Omental fat pad (tissue), 4 donors: Measurements from ENCODE around the gene PLEKHG4. TPM values are rescaled to one million over a fixed set of nuclear protein-coding genes. Genes with fewer than 3 reads are reported as not detected.

Experiments used
- ATAC-seq: fragments of 150-250 bp; one replicate; pipeline ENCODE4 v1.9.1; 2016; ENCODE audit warnings: mild to moderate bottlenecking, moderate library complexity; ENCODE audit not compliant: low FRiP score
- DNase-seq: peaks from one replicate; pipeline ENCODE4 v3.0.0-alpha.2; 2019; ENCODE audit warnings: low spot score
- CTCF ChIP-seq, 3 donors: fragments of 450-650 bp; IDR thresholded peaks; one replicate each; pipeline ENCODE4 v1.5.1; 2016 to 2017; ENCODE audit warnings: antibody characterized with exemption in 3 of 3, mild to moderate bottlenecking in 3 of 3, moderate library complexity in 2 of 3
- total RNA-seq, 4 donors: library from RNA; depleted of rRNA; stranded (reverse); fragments of >200 nt; gene quantifications; one replicate each; pipeline ENCODE4 v1.1.0, GENCODE V29; 2016

The PLEKHG4 gene
- total RNA-seq, 4 donors from 2014 or later = 5.8 to 19.9 (median 12.4) TPM

GRCh38 chr16:67250045-67250327, 29.3 kb upstream of the PLEKHG4 start:
- DNase-seq (no peak), ATAC-seq (no peak)
- no peak for TF ChIP-seq CTCF (IDR thresholded peaks at IDR 0.05)

- ATAC-seq = no peak
- no peak for DNase-seq
- TF ChIP-seq CTCF (IDR thresholded peaks at IDR 0.05) = no peak
These were observed 26.5 kb upstream of the PLEKHG4 start for GRCh38 chr16:67252609-67253497.

DNA sequence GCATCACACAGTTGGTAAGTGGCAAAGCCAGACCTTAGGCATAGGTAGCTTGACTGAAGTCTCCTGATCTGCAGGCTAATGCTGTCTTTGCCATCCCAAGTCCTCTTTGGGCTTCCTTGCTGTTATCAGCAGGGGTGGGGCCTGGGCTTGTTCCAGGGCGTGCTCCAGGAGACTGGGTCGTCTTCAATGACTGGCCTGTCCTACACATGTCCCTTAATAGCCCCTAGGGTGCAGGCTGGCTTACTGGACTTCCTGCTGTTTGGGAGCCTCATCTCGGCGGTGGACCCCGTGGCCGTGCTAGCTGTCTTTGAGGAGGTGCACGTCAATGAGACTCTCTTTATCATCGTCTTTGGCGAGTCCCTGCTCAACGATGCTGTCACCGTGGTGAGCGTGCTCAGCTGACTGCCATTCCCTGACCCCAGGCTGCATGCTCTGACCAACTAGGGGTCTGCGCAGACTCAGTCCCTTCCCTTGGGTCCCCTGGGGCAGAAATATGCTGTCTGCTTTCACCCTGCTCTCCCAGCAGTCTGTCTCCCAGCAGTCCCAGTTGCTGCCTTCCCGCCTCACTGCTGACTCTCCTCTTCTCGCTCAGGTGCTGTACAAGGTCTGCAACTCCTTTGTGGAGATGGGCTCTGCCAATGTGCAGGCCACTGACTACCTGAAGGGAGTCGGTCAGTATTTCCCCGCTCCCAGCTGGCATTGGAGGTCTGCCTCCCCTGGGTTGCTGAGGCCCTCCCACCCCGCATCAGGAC, 24.4 kb upstream of the PLEKHG4 start:
- ATAC-seq (no peak), DNase-seq (no peak)
- no peak for TF ChIP-seq CTCF (IDR thresholded peaks at IDR 0.05)

DNA sequence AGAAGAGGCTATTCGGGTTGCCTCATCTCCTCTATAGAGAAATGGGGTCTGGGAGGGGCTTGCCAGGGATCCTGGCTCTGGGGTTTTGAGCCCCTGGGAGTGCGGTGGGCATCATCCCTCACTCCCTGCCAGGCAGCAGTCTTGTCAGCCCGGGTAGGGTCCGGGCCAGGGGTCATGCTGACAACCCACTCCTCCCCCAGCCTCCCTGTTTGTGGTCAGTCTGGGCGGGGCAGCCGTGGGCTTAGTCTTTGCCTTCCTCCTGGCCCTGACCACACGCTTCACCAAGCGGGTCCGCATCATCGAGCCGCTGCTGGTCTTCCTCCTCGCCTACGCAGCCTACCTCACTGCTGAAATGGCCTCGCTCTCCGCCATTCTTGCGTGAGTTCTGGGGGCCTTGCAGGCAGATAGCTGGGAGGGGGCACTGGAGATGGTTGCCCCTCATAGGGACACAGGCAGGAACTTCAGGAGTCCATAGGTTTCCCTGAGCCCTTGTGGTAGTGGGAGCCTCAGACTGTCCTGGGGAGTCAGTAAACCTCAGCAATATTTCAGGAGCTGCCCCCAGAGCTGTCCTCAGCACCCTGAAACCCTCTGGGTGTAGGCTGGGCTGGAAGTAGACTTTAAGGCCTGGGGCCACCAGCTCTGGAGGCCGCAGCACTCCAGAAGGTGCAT, 23.6 kb upstream of the PLEKHG4 start:
- DNase-seq (no peak), ATAC-seq (no peak)
- no peak for TF ChIP-seq CTCF (IDR thresholded peaks at IDR 0.05)

DNA sequence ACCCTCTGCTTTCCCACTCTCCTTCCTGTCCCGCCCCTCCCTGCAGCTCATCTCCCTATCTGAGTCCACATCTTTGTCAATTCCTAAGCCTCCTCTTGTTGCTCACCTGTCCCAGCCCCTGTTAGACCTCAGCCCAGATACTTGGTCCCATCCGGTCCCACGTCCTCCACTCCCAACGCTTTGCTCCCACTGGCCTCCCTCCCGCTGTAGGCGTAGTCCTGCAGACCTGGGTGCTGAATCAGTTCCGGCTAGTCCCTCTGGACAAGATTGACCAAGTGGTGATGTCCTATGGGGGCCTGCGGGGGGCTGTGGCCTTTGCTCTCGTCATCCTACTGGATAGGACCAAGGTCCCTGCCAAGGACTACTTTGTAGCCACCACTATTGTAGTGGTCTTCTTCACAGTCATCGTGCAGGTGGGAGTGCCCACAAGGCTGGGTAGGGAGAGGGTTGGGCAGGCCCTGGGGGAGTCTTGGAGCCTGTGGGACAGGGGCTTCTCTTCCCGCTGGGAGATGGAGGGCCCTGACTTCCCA, 22.6 kb upstream of the PLEKHG4 start:
- ATAC-seq (no peak), DNase-seq (no peak)
- no peak for TF ChIP-seq CTCF (IDR thresholded peaks at IDR 0.05)

- no peak for TF ChIP-seq CTCF (IDR thresholded peaks at IDR 0.05)
- DNase-seq (no peak), ATAC-seq (no peak)
These were observed 21.7 kb upstream of the PLEKHG4 start for GRCh38 chr16:67257486-67258160.
